Measurements from ENCODE around the gene PRDX1.

PRDX1 gene

GRCh38 chr1:45521413-45522323 lies at the start of gene PRDX1:
Gene PRDX1, minus strand, starts transcription at chr1:45521884. Its CDS starts 2,841 bp downstream, at chr1:45519043.
- TF ChIP-seq CTCF (conservative IDR thresholded peaks at IDR 0.05): no peak
- peak within 1 kb of the TSS; percentile 87 for H3K27ac ChIP-seq

- no peak overlapping the region for H3K27ac ChIP-seq
- TF ChIP-seq CTCF (conservative IDR thresholded peaks at IDR 0.05): no peak
These were observed 48.9 kb upstream of the PRDX1 start for GRCh38 chr1:45570631-45571030.

GRCh38 chr1:45569962-45570581 lies 48.4 kb upstream of the PRDX1 start:
- TF ChIP-seq CTCF (conservative IDR thresholded peaks at IDR 0.05): peak; percentile 98
- H3K27ac ChIP-seq: peak overlapping the region; percentile 59

GRCh38 chr1:45569571-45569961 lies 47.9 kb upstream of the PRDX1 start:
- TF ChIP-seq CTCF (conservative IDR thresholded peaks at IDR 0.05): no peak
- peak overlapping the region; percentile 59 for H3K27ac ChIP-seq

GRCh38 chr1:45568421-45568820 lies 46.7 kb upstream of the PRDX1 start:
- H3K27ac ChIP-seq: peak overlapping the region; percentile 59
- no peak for TF ChIP-seq CTCF (conservative IDR thresholded peaks at IDR 0.05)

GRCh38 chr1:45567911-45568310 lies 46.2 kb upstream of the PRDX1 start:
- peak overlapping the region; percentile 59 for H3K27ac ChIP-seq
- TF ChIP-seq CTCF (conservative IDR thresholded peaks at IDR 0.05): no peak

GRCh38 chr1:45566722-45567121 lies 45.0 kb upstream of the PRDX1 start:
- H3K27ac ChIP-seq: peak overlapping the region; percentile 59
- no peak for TF ChIP-seq CTCF (conservative IDR thresholded peaks at IDR 0.05)
